Mesendoderm (in vitro differentiated cells): ENCODE data around the gene DNAH10.

Experiments
- DNase-seq: peaks from one replicate; pipeline ENCODE4 v3.0.0; 2013
- H2AK5ac ChIP-seq: 2 replicates; pipeline ENCODE4 v1.6.1; 2013; ENCODE audit warnings: low read length, inconsistent platforms
- H2BK120ac ChIP-seq: 2 replicates; pipeline ENCODE4 v1.6.1; 2013; ENCODE audit warnings: low read depth, mild to moderate bottlenecking, low read length, moderate library complexity, mixed read lengths
- H2BK15ac ChIP-seq: replicated peaks from 2 replicates; pipeline ENCODE4 v1.6.1; 2013; ENCODE audit warnings: low read depth, mild to moderate bottlenecking, moderate library complexity
- H2BK5ac ChIP-seq: 2 replicates; pipeline ENCODE4 v1.6.1; 2013; ENCODE audit warnings: low read length, inconsistent platforms
- H3K18ac ChIP-seq: 2 replicates; pipeline ENCODE4 v1.6.1; 2013; ENCODE audit warnings: mild to moderate bottlenecking, low read length, mixed read lengths
- H3K23ac ChIP-seq: one replicate; pipeline ENCODE4 v1.6.1; 2013; ENCODE audit warnings: low read length
- H3K27ac ChIP-seq: 2 replicates; pipeline ENCODE4 v1.5.1; 2013; ENCODE audit warnings: low read depth, mild to moderate bottlenecking, inconsistent platforms, low read length, moderate library complexity
- H3K27me3 ChIP-seq: 2 replicates; pipeline ENCODE4 v1.6.1; 2013; ENCODE audit warnings: low read length, control low read depth, mild to moderate bottlenecking, inconsistent platforms; ENCODE audit not compliant: insufficient read depth, poor library complexity
- H3K36me3 ChIP-seq: 2 replicates; pipeline ENCODE4 v1.6.1; 2013; ENCODE audit warnings: low read length, inconsistent platforms; ENCODE audit not compliant: control insufficient read depth, insufficient read depth
- H3K4ac ChIP-seq: one replicate; pipeline ENCODE4 v1.6.1; 2013; ENCODE audit warnings: low read depth, mild to moderate bottlenecking, low read length, moderate library complexity
- H3K4me1 ChIP-seq: 2 replicates; pipeline ENCODE4 v1.6.1; 2013; ENCODE audit warnings: low read depth, low read length, inconsistent platforms; ENCODE audit not compliant: control insufficient read depth
- H3K4me2 ChIP-seq: 2 replicates; pipeline ENCODE4 v1.6.1; 2013; ENCODE audit warnings: low read length
- H3K4me3 ChIP-seq: 2 replicates; pipeline ENCODE4 v1.5.1; 2013; ENCODE audit warnings: mild to moderate bottlenecking, low read length
- H3K56ac ChIP-seq: one replicate; pipeline ENCODE4 v1.6.1; 2013; ENCODE audit warnings: low read length
- H3K79me1 ChIP-seq: 2 replicates; pipeline ENCODE4 v1.6.1; 2013; ENCODE audit warnings: low read length, inconsistent platforms
- H3K79me2 ChIP-seq: 2 replicates; pipeline ENCODE4 v1.6.1; 2013; ENCODE audit warnings: mild to moderate bottlenecking, low read length; ENCODE audit not compliant: control insufficient read depth, insufficient read depth
- H3K9ac ChIP-seq: 2 replicates; pipeline ENCODE4 v1.6.1; 2013; ENCODE audit warnings: low read length, inconsistent platforms
- H4K5ac ChIP-seq: one replicate; pipeline ENCODE4 v1.6.1; 2013; ENCODE audit warnings: low read length
- H4K8ac ChIP-seq: one replicate; pipeline ENCODE4 v1.6.1; 2013; ENCODE audit warnings: low read depth, mild to moderate bottlenecking, control low read depth, low read length, moderate library complexity
- WGBS: extraction: QIAGEN DNeasy Blood & Tissue Kit; methylation state at CpG from one replicate; pipeline ENCODE4 v1.1.7; 2013; ENCODE audit warnings: low lambda C conversion rate, missing lambda C conversion rate; ENCODE audit not compliant: insufficient coverage; ENCODE audit errors: extremely low coverage; 5-methylcytosine and 5-hydroxymethylcytosine counted together

DNAH10 gene

GRCh38 chr12:123948796-123949769, 187.0 kb downstream of the DNAH10 start:
- no peak overlapping the region for H2AK5ac ChIP-seq
- H3K27ac ChIP-seq: no peak overlapping the region
- no CpG with 5 or more reads among the region's 19 CpGs for WGBS
- no peaks in the 10 kb centered on the region for H3K27me3 ChIP-seq
- no peak overlapping the region for H3K23ac ChIP-seq
- no peaks in the 10 kb centered on the region for H3K4me1 ChIP-seq
- H3K79me1 ChIP-seq: no peaks in the 10 kb centered on the region
- H3K4me2 ChIP-seq: no peak overlapping the region
- H3K4ac ChIP-seq: no peak overlapping the region
- H2BK15ac ChIP-seq: no peak overlapping the region
- H2BK120ac ChIP-seq: no peak overlapping the region
- H4K5ac ChIP-seq: no peak overlapping the region
- DNase-seq: no peak
- no peak overlapping the region for H3K9ac ChIP-seq
- H3K56ac ChIP-seq: no peak overlapping the region
- no peak overlapping the region for H3K4me3 ChIP-seq
- no peaks in the 10 kb centered on the region for H3K36me3 ChIP-seq
- H3K79me2 ChIP-seq: no peaks in the 10 kb centered on the region
- no peak overlapping the region for H4K8ac ChIP-seq
- no peak overlapping the region for H2BK5ac ChIP-seq
- no peak overlapping the region for H3K18ac ChIP-seq

GRCh38 chr12:123949770-123950165, 187.7 kb downstream of the DNAH10 start:
- WGBS: no CpG with 5 or more reads among the region's 15 CpGs
- Histone ChIP-seq H3K4me2 (no peak overlapping the region), H2BK120ac (no peak overlapping the region), H3K4me3 (no peak overlapping the region), H3K23ac (no peak overlapping the region), H2BK15ac (no peak overlapping the region), H3K4me1 (no peaks in the 10 kb centered on the region), H3K27ac (no peak overlapping the region), H3K18ac (no peak overlapping the region), H3K36me3 (no peaks in the 10 kb centered on the region), H3K27me3 (no peaks in the 10 kb centered on the region), H3K79me2 (no peaks in the 10 kb centered on the region), H3K4ac (no peak overlapping the region), H3K56ac (no peak overlapping the region), H3K9ac (no peak overlapping the region), H3K79me1 (no peaks in the 10 kb centered on the region), H4K8ac (no peak overlapping the region), H2AK5ac (no peak overlapping the region), H4K5ac (no peak overlapping the region), H2BK5ac (no peak overlapping the region)
- peak; percentile 24 for DNase-seq

GRCh38 chr12:123950476-123951349, 188.6 kb downstream of the DNAH10 start:
- no peak overlapping the region for H3K4ac ChIP-seq
- WGBS: no CpG with 5 or more reads among the region's 15 CpGs
- no peak overlapping the region for H4K5ac ChIP-seq
- H3K23ac ChIP-seq: no peak overlapping the region
- H3K18ac ChIP-seq: no peak overlapping the region
- no peak overlapping the region for H3K4me2 ChIP-seq
- H3K4me3 ChIP-seq: no peak overlapping the region
- H3K9ac ChIP-seq: no peak overlapping the region
- no peaks in the 10 kb centered on the region for H3K27me3 ChIP-seq
- H3K79me2 ChIP-seq: no peaks in the 10 kb centered on the region
- no peak overlapping the region for H2AK5ac ChIP-seq
- H3K36me3 ChIP-seq: no peaks in the 10 kb centered on the region
- no peaks in the 10 kb centered on the region for H3K79me1 ChIP-seq
- no peak overlapping the region for H3K27ac ChIP-seq
- H3K4me1 ChIP-seq: no peaks in the 10 kb centered on the region
- H3K56ac ChIP-seq: no peak overlapping the region
- no peak overlapping the region for H2BK120ac ChIP-seq
- no peak overlapping the region for H4K8ac ChIP-seq
- no peak for DNase-seq
- no peak overlapping the region for H2BK5ac ChIP-seq
- H2BK15ac ChIP-seq: no peak overlapping the region

- Histone ChIP-seq H3K4me1 (no peaks in the 10 kb centered on the region), H2BK120ac (no peak overlapping the region), H3K9ac (no peak overlapping the region), H3K18ac (no peak overlapping the region), H2BK15ac (no peak overlapping the region), H3K4ac (no peak overlapping the region), H3K23ac (no peak overlapping the region), H3K4me3 (no peak overlapping the region), H4K8ac (no peak overlapping the region), H3K27me3 (peaks cover under 1% of the 10 kb centered on the region), H2AK5ac (no peak overlapping the region), H3K27ac (no peak overlapping the region), H3K79me1 (no peaks in the 10 kb centered on the region), H4K5ac (no peak overlapping the region), H3K79me2 (no peaks in the 10 kb centered on the region), H2BK5ac (no peak overlapping the region), H3K36me3 (no peaks in the 10 kb centered on the region), H3K4me2 (no peak overlapping the region), H3K56ac (no peak overlapping the region)
- no peak for DNase-seq
- WGBS: no CpG with 5 or more reads among the region's 4 CpGs
Observed at GRCh38 chr12:123951467-123951866, 189.4 kb downstream of the DNAH10 start.

- Histone ChIP-seq H3K36me3 (no peaks in the 10 kb centered on the region), H4K5ac (no peak overlapping the region), H3K79me1 (no peaks in the 10 kb centered on the region), H3K23ac (no peak overlapping the region), H2AK5ac (no peak overlapping the region), H2BK120ac (no peak overlapping the region), H3K27ac (no peak overlapping the region), H2BK15ac (no peak overlapping the region), H3K4me2 (no peak overlapping the region), H2BK5ac (no peak overlapping the region), H3K9ac (no peak overlapping the region), H3K18ac (no peak overlapping the region), H3K4ac (no peak overlapping the region), H3K4me3 (no peak overlapping the region), H3K4me1 (no peaks in the 10 kb centered on the region), H3K79me2 (no peaks in the 10 kb centered on the region), H3K56ac (no peak overlapping the region), H4K8ac (no peak overlapping the region), H3K27me3 (peaks cover 2% of the 10 kb centered on the region)
- WGBS: no CpG with 5 or more reads among the region's 2 CpGs
- DNase-seq: no peak
Observed at GRCh38 chr12:123952037-123952436, 189.9 kb downstream of the DNAH10 start.
